Colonic mucosa (tissue), 4 donors: ENCODE results near the gene MAPK6. TPM values are rescaled to one million over a fixed set of nuclear protein-coding genes. Genes with fewer than 3 reads are reported as not detected.

ENCODE experiments used
- DNase-seq: peaks from one replicate; pipeline ENCODE4 v3.0.0-alpha.2; 2020
- H3K27ac ChIP-seq: fragments of 200-600 bp; one replicate; pipeline ENCODE4 v1.8.0; 2021
- H3K27me3 ChIP-seq: fragments of 200-600 bp; one replicate; pipeline ENCODE4 v1.8.0; 2021
- H3K36me3 ChIP-seq: fragments of 200-600 bp; one replicate; pipeline ENCODE4 v1.8.0; 2021
- H3K4me1 ChIP-seq: fragments of 200-600 bp; one replicate; pipeline ENCODE4 v1.8.0; 2021; ENCODE audit warnings: mild to moderate bottlenecking
- H3K4me3 ChIP-seq: fragments of 200-600 bp; one replicate; pipeline ENCODE4 v1.8.0; 2021
- H3K9ac ChIP-seq, 2 donors: one replicate each; pipeline ENCODE4 v1.7.0; 2013; ENCODE audit warnings: control low read depth in 2 of 2, low read depth in 2 of 2, low read length in 2 of 2
- H3K9me3 ChIP-seq: fragments of 200-600 bp; one replicate; pipeline ENCODE4 v1.8.0; 2021
- CTCF ChIP-seq: fragments of 200-600 bp; IDR thresholded peaks from one replicate; pipeline ENCODE4 v1.8.0; 2022; ENCODE audit warnings: antibody characterized with exemption, mild to moderate bottlenecking
- intact Hi-C: fragments of 100-400 bp; cut with DNase I; formaldehyde crosslinking; loops from one replicate; pipeline ENCODE4 v1.14.1; 2022
- total RNA-seq, 2 donors: library from RNA; stranded (reverse); fragmentation: NEBNext Ultra II Directional in 1 of 2; extraction: Animal tissue kit (Norgen Biotek cat#: 25700) in 1 of 2; gene quantifications; one replicate each; pipeline ENCODE4 v1.2.1, GENCODE V29; 2021
- donor health status: healthy.
- donor health status: DM: no; HTN: no; CAD: no.
- donor health status: DM: no; HTN: no; CAD: no.

Gene MAPK6
- total RNA-seq, 2 donors from 2014 or later = 47.5 to 71.9 TPM

- TF ChIP-seq CTCF = no peak
- Histone ChIP-seq H3K4me3 (peak overlapping the region; percentile 63), H3K27me3 (no peaks in the 10 kb centered on the region), H3K36me3 (no peaks in the 10 kb centered on the region), H3K9me3 (no peaks in the 10 kb centered on the region), H3K9ac (peak overlapping the region; percentile 63 to 99), H3K4me1 (peaks cover 6% of the 10 kb centered on the region), H3K27ac (peak overlapping the region; percentile 84)
- intact Hi-C loops = no loop called here
- peak; percentile 88 for DNase-seq
Measured at GRCh38 chr15:52019394-52020220, 588 bp downstream of the MAPK6 start.

- no peak for DNase-seq
- Histone ChIP-seq H3K4me1 (peaks cover 6% of the 10 kb centered on the region), H3K9me3 (no peaks in the 10 kb centered on the region), H3K27me3 (no peaks in the 10 kb centered on the region), H3K27ac (peak overlapping the region; percentile 84), H3K4me3 (peak overlapping the region; percentile 63), H3K9ac (peak overlapping the region; percentile 63 to 99), H3K36me3 (no peaks in the 10 kb centered on the region)
- intact Hi-C loops = no loop called here
- no peak for TF ChIP-seq CTCF
Measured at GRCh38 chr15:52020221-52021085, 1.4 kb downstream of the MAPK6 start.

- DNase-seq = peak; percentile 47
- no peaks in the 10 kb centered on the region for H3K9me3 ChIP-seq
- no peaks in the 10 kb centered on the region for H3K36me3 ChIP-seq
- H3K4me3 ChIP-seq = peak overlapping the region; percentile 63
- TF ChIP-seq CTCF = no peak
- peak overlapping the region; percentile 84 for H3K27ac ChIP-seq
- peak overlapping the region in 1 of 2 donors; percentile 99 for H3K9ac ChIP-seq
- intact Hi-C loops = no loop called here
- H3K27me3 ChIP-seq = no peaks in the 10 kb centered on the region
- peaks cover 6% of the 10 kb centered on the region for H3K4me1 ChIP-seq
Measured at GRCh38 chr15:52021128-52021671, 2.2 kb downstream of the MAPK6 start.

GRCh38 chr15:52021892-52022540 lies 3.0 kb downstream of the MAPK6 start:
- Histone ChIP-seq H3K9ac (peak overlapping the region in 1 of 2 donors; percentile 30), H3K4me1 (peaks cover 6% of the 10 kb centered on the region), H3K9me3 (no peaks in the 10 kb centered on the region), H3K4me3 (no peak overlapping the region), H3K36me3 (no peaks in the 10 kb centered on the region), H3K27me3 (no peaks in the 10 kb centered on the region), H3K27ac (peak overlapping the region; percentile 84)
- no peak for DNase-seq
- no peak for TF ChIP-seq CTCF
- intact Hi-C loops = no loop called here
